Endothelial cell of umbilical vein (primary cell): ENCODE data around the gene SUPT5H. TPM values are rescaled to one million over a fixed set of nuclear protein-coding genes. Genes with fewer than 3 reads are reported as not detected.

Source experiments
- BruUV-seq: library from RNA; stranded (reverse); fragments of 400-500 nt; replicated peaks from 2 replicates; lab custom pipeline; 2021; lab: Mats Ljungman, UMichigan
- CTCF ChIA-PET: fragments of 300-600, 350-600 bp; sonication (Branson Sonifier 250); formaldehyde crosslinking; loops from one replicate; lab custom pipeline; 2021; ENCODE audit warnings: antibody characterized with exemption, inconsistent platforms; lab: Charles Lee
- POLR2A ChIA-PET: fragments of 300-600, 350-600 bp; sonication (Branson Sonifier 250); formaldehyde crosslinking; loops from one replicate; lab custom pipeline; 2021; ENCODE audit warnings: antibody characterized with exemption, inconsistent platforms; lab: Charles Lee
- DNase-seq: peaks from one replicate; pipeline ENCODE4 v3.0.0-alpha.2; 2011; ENCODE audit warnings: low read depth, low spot score
- FAIRE-seq: peaks from 2 replicates; lab custom pipeline; 2011; peaks lifted over from hg19 to GRCh38; lab: Jason Lieb, UNC
- H2AFZ ChIP-seq: 2 replicates; pipeline ENCODE4 v1.6.0; 2012; ENCODE audit warnings: low read depth, low read length, control low read depth, inconsistent platforms
- H3K27ac ChIP-seq: 2 replicates; pipeline ENCODE4 v1.5.1; 2011; ENCODE audit warnings: low read depth, mild to moderate bottlenecking, control low read depth, low read length, moderate library complexity; ENCODE audit not compliant: insufficient read depth
- H3K27me3 ChIP-seq, 2 experiments: 2 replicates each; pipeline versions ENCODE4 v1.6.0 to v1.6.1; 2011; ENCODE audit warnings: low read length in 2 of 2, mixed read lengths in 1 of 2; ENCODE audit not compliant: control insufficient read depth in 2 of 2, insufficient read depth in 2 of 2
- H3K36me3 ChIP-seq, 2 experiments: 2 replicates in 1 of 2; 3 replicates in 1 of 2; pipeline ENCODE4 v1.5.1; 2011; ENCODE audit warnings: low read length in 2 of 2, mild to moderate bottlenecking in 1 of 2, moderate library complexity in 1 of 2; ENCODE audit not compliant: control insufficient read depth in 2 of 2, insufficient read depth in 2 of 2; ENCODE audit errors: extremely low read depth in 1 of 2
- H3K4me1 ChIP-seq: 3 replicates; pipeline ENCODE4 v1.5.1; 2011; ENCODE audit warnings: mild to moderate bottlenecking, low read length; ENCODE audit not compliant: control insufficient read depth, insufficient read depth; ENCODE audit errors: extremely low read depth
- H3K4me2 ChIP-seq: 2 replicates; pipeline ENCODE4 v1.6.1; 2011; ENCODE audit warnings: low read length, control low read depth, mixed read lengths; ENCODE audit not compliant: insufficient read depth
- H3K4me3 ChIP-seq, 3 experiments: fragments of 200-600 bp in 1 of 3; sonication (generic), shearing (Covaris generic) in 1 of 3; replicated peaks in 1 of 3; 2 replicates each; pipeline ENCODE4 v1.5.1; 2011 to 2016; ENCODE audit warnings: control low read depth in 3 of 3, low read length in 3 of 3, mild to moderate bottlenecking in 2 of 3, inconsistent platforms in 1 of 3, low read depth in 1 of 3, moderate library complexity in 1 of 3; ENCODE audit not compliant: insufficient read depth in 1 of 3
- H3K79me2 ChIP-seq: 2 replicates; pipeline ENCODE4 v1.6.0; 2012; ENCODE audit warnings: low read length, inconsistent platforms; ENCODE audit not compliant: control insufficient read depth, insufficient read depth
- H3K9ac ChIP-seq: replicated peaks from 2 replicates; pipeline ENCODE3; 2011; ENCODE audit warnings: low read length, control low read depth; ENCODE audit not compliant: insufficient read depth; ENCODE audit errors: extremely low read depth
- H3K9me1 ChIP-seq: replicated peaks from 3 replicates; pipeline ENCODE4 v1.6.0; 2011; ENCODE audit warnings: mild to moderate bottlenecking, low read length; ENCODE audit not compliant: control insufficient read depth, insufficient read depth; ENCODE audit errors: extremely low read depth
- H3K9me3 ChIP-seq: replicated peaks from 2 replicates; pipeline ENCODE4 v1.5.1; 2012; ENCODE audit warnings: low read length, inconsistent platforms; ENCODE audit not compliant: control insufficient read depth, insufficient read depth
- H4K20me1 ChIP-seq: replicated peaks from 2 replicates; pipeline ENCODE3; 2011; ENCODE audit warnings: mild to moderate bottlenecking, low read length; ENCODE audit not compliant: control insufficient read depth, insufficient read depth; ENCODE audit errors: extremely low read depth
- CTCF ChIP-seq, 2 donors: IDR thresholded peaks; 1 replicate in 1 of 2; 2 replicates in 1 of 2; pipeline ENCODE4 v1.5.1; 2011; ENCODE audit warnings: low read length in 2 of 2, mild to moderate bottlenecking in 2 of 2, moderate library complexity in 2 of 2, control low read depth in 1 of 2, inconsistent platforms in 1 of 2, low read depth in 1 of 2; ENCODE audit not compliant: insufficient read depth in 1 of 2; ENCODE audit errors: extremely low read depth in 1 of 2
- GATA2 ChIP-seq: IDR thresholded peaks from 2 replicates; pipeline ENCODE4 v1.7.0; 2011; ENCODE audit warnings: low read depth, mild to moderate bottlenecking, moderate library complexity, mixed read lengths, low read length; ENCODE audit not compliant: insufficient read length, insufficient read depth
- JUN ChIP-seq: IDR thresholded peaks from 2 replicates; pipeline ENCODE4 v1.6.1; 2011; ENCODE audit warnings: borderline replicate concordance, low read depth; ENCODE audit not compliant: insufficient read length, insufficient read depth
- MYC ChIP-seq: IDR thresholded peaks from one replicate; pipeline ENCODE4 v1.6.1; 2011; ENCODE audit warnings: mild to moderate bottlenecking, low read depth, low read length
- POLR2A ChIP-seq: IDR thresholded peaks from 2 replicates; pipeline ENCODE4 v1.6.1; 2012; ENCODE audit warnings: low read depth, mild to moderate bottlenecking, control low read depth, low read length
- POLR2AphosphoS5 ChIP-seq: IDR thresholded peaks from 2 replicates; pipeline ENCODE4 v1.6.1; 2012; ENCODE audit warnings: low read depth, mild to moderate bottlenecking, control low read depth, low read length, moderate library complexity; ENCODE audit not compliant: insufficient read depth
- dilution Hi-C: fragments of 300-500 bp; cut with MboI; formaldehyde crosslinking; loops from one replicate; pipeline ENCODE4 v1.15.0; 2019; ENCODE audit warnings: low sequenced_read_pairs; ENCODE audit not compliant: extremely low pct_ligation_motif_present
- intact Hi-C: fragments of 100-400 bp; cut with micrococcal nuclease; formaldehyde crosslinking; loops from one replicate; pipeline ENCODE4 v1.10.0; 2022
- polyA plus RNA-seq, 4 experiments: library from polyadenylated mRNA; depleted of rRNA in 3 of 4; stranded (reverse) in 3 of 4; unstranded in 1 of 4; fragments of >200 nt; gene quantifications; 2 replicates each; pipeline versions ENCODE4 v1.2.1 to v1.2.3, GENCODE V29; 2011 to 2012; ENCODE audit warnings: missing spikeins in 1 of 4
- total RNA-seq: library from RNA; stranded (reverse); gene quantifications from 2 replicates; pipeline ENCODE4 v1.2.3, GENCODE V29; 2021

SUPT5H gene
- total and polyA plus RNA-seq, 2 donors (not counting 3 experiments of a cell fraction or from before 2014, with no cell fraction given): 87.6 to 120 TPM

GRCh38 chr19:39518975-39519374 is 73.6 kb downstream of the SUPT5H start:
- no peak overlapping the region for H2AFZ ChIP-seq
- no peaks in the 10 kb centered on the region for H4K20me1 ChIP-seq
- intact Hi-C loops: no loop called here
- POLR2A ChIA-PET: interaction anchor here (0.6 kb wide), 1 partner anchor 57 kb away, joined by 4 read pairs; no protein-coding TSS in a partner anchor
- H3K9ac ChIP-seq: no peak overlapping the region
- FAIRE-seq (no peak), DNase-seq (no peak)
- H3K9me3 ChIP-seq: no peaks in the 10 kb centered on the region
- H3K36me3 ChIP-seq: no peaks in the 10 kb centered on the region
- H3K4me2 ChIP-seq: no peak overlapping the region
- H3K27ac ChIP-seq: no peak overlapping the region
- BruUV-seq: no TSS peak
- CTCF ChIA-PET: interaction anchor here (1.2 to 1.8 kb wide), 3 partner anchors 13 to 16 kb away, joined by 3 to 7 read pairs (median 4); partner anchors contain the start of gene EID2B
- no peaks in the 10 kb centered on the region for H3K79me2 ChIP-seq
- no peak overlapping the region for H3K4me3 ChIP-seq
- dilution Hi-C loops: no loop called here
- no peaks in the 10 kb centered on the region for H3K9me1 ChIP-seq
- H3K27me3 ChIP-seq: peaks cover 33 to 38% of the 10 kb centered on the region in 2 experiments
- no peaks in the 10 kb centered on the region for H3K4me1 ChIP-seq
- TF ChIP-seq JUN (no peak), POLR2A (no peak), POLR2AphosphoS5 (no peak), CTCF (IDR thresholded peaks at IDR 0.05; ENCODE audit: extremely low read depth in 1 of 2, insufficient read depth in 1 of 2, low read depth in 1 of 2, low read length in 2 of 2) (no peak), GATA2 (no peak), MYC (no peak)
